CD8-positive, alpha-beta memory T cell (primary cell): ENCODE data around the gene CR1. TPM values are rescaled to one million over a fixed set of nuclear protein-coding genes. Genes with fewer than 3 reads are reported as not detected.

ENCODE experiments used
- CTCF ChIA-PET: fragments of 350-600 bp; sonication (Branson Sonifier 250); formaldehyde crosslinking; loops from one replicate; lab custom pipeline; 2021; ENCODE audit warnings: antibody characterized with exemption; lab: Charles Lee
- POLR2A ChIA-PET: fragments of 350-600 bp; sonication (Branson Sonifier 250); formaldehyde crosslinking; loops from one replicate; lab custom pipeline; 2021; ENCODE audit warnings: antibody characterized with exemption; lab: Charles Lee
- DNase-seq, 5 donors: peaks; one replicate each; pipeline versions ENCODE4 v3.0.0 to v3.0.0-alpha.2; 2020 to 2022; ENCODE audit warnings: mixed read lengths in 1 of 5
- H3K27ac ChIP-seq: one replicate; pipeline ENCODE4 v1.7.0; 2013; ENCODE audit warnings: low read depth, mild to moderate bottlenecking, low read length, moderate library complexity
- H3K27me3 ChIP-seq: 2 replicates; pipeline ENCODE4 v1.7.0; 2013; ENCODE audit warnings: low read length, mild to moderate bottlenecking; ENCODE audit not compliant: insufficient read depth, poor library complexity, severe bottlenecking
- H3K36me3 ChIP-seq: 2 replicates; pipeline ENCODE4 v1.7.0; 2013; ENCODE audit warnings: mild to moderate bottlenecking, low read length, moderate library complexity; ENCODE audit not compliant: insufficient read depth
- H3K4me1 ChIP-seq: 2 replicates; pipeline ENCODE4 v1.7.0; 2013; ENCODE audit warnings: mild to moderate bottlenecking, low read length, moderate library complexity; ENCODE audit not compliant: insufficient read depth
- H3K4me3 ChIP-seq: 2 replicates; pipeline ENCODE4 v1.7.0; 2013; ENCODE audit warnings: mild to moderate bottlenecking, low read length
- H3K9me3 ChIP-seq: 2 replicates; pipeline ENCODE4 v1.7.0; 2013; ENCODE audit warnings: mild to moderate bottlenecking, low read length
- H3K27ac Mint-ChIP-seq, 8 donors: one replicate each; pipeline ENCODE4 v1.8.0; 2020 to 2021; ENCODE audit warnings: mixed read lengths in 8 of 8, mild to moderate bottlenecking in 6 of 8, inconsistent platforms in 3 of 8, moderate library complexity in 3 of 8
- H3K27me3 Mint-ChIP-seq, 2 donors: one replicate each; pipeline ENCODE4 v1.8.0; 2020 to 2021; ENCODE audit warnings: mixed read lengths in 2 of 2, mild to moderate bottlenecking in 1 of 2, moderate library complexity in 1 of 2
- H3K36me3 Mint-ChIP-seq, 3 donors: one replicate each; pipeline ENCODE4 v1.8.0; 2020 to 2021; ENCODE audit warnings: mixed read lengths in 3 of 3, inconsistent platforms in 1 of 3, mild to moderate bottlenecking in 1 of 3
- H3K4me1 Mint-ChIP-seq, 3 donors: one replicate each; pipeline ENCODE4 v1.8.0; 2020 to 2021; ENCODE audit warnings: mixed read lengths in 3 of 3, inconsistent platforms in 1 of 3, mild to moderate bottlenecking in 1 of 3
- H3K4me3 Mint-ChIP-seq, 7 donors: one replicate each; pipeline ENCODE4 v1.8.0; 2020 to 2021; ENCODE audit warnings: mixed read lengths in 7 of 7, mild to moderate bottlenecking in 6 of 7, moderate library complexity in 4 of 7, inconsistent platforms in 2 of 7
- H3K9me3 Mint-ChIP-seq, 5 donors: one replicate each; pipeline ENCODE4 v1.8.0; 2020 to 2022; ENCODE audit warnings: mixed read lengths in 5 of 5, mild to moderate bottlenecking in 3 of 5, moderate library complexity in 2 of 5, inconsistent platforms in 1 of 5
- polyA plus RNA-seq: library from polyadenylated mRNA; unstranded; fragments of 300-500 nt; fragmentation: Illumina TruSeq; gene quantifications from one replicate; pipeline ENCODE4 v1.2.3, GENCODE V29; 2021
- total RNA-seq, 2 experiments: library from RNA; stranded (reverse); gene quantifications; one replicate each; pipeline ENCODE4 v1.2.3, GENCODE V29; 2021

CR1 gene
- 1 to 10 TPM; 3.7 to 4.2 TPM for total RNA-seq
- polyA plus RNA-seq = 2.3 TPM

- POLR2A ChIA-PET = interaction anchor here (0.5 kb wide), 1 partner anchor 413 kb away, joined by 3 read pairs; no protein-coding TSS in a partner anchor
- H3K4me1 ChIP-seq = peaks cover 6% of the 10 kb centered on the region
- peaks cover 11 to 20% (median 14%) of the 10 kb centered on the region in 3 donors for H3K4me1 Mint-ChIP-seq
- peak within 1 kb of the TSS; percentile 71 to 84 (median 75) for H3K4me3 Mint-ChIP-seq
- peak within 1 kb of the TSS; percentile 16 for H3K4me3 ChIP-seq
- H3K9me3 Mint-ChIP-seq = no peaks in the 10 kb centered on the region
- H3K36me3 ChIP-seq = no peaks in the 10 kb centered on the region
- peaks cover 12% of the 10 kb centered on the region for H3K27me3 ChIP-seq
- no peaks in the 10 kb centered on the region for H3K36me3 Mint-ChIP-seq
- peak within 1 kb of the TSS in 4 of 8 donors; percentile 16 to 82 (median 42) for H3K27ac Mint-ChIP-seq
- DNase-seq = peak in 3 of 5 donors; percentile 15 to 49 (median 47)
- H3K27me3 Mint-ChIP-seq = peaks cover 5 to 29% of the 10 kb centered on the region in 2 donors
- H3K27ac ChIP-seq = no peak within 1 kb of the TSS
- CTCF ChIA-PET = interaction anchor here (1.3 to 1.8 kb wide), 2 partner anchors 42 to 91 kb away, joined by 5 to 6 read pairs; partner anchors contain the start of gene CR2
- no peaks in the 10 kb centered on the region for H3K9me3 ChIP-seq
These were observed at the start of gene CR1 for GRCh38 chr1:207495801-207496792. TSS of gene CR1 (plus strand) at chr1:207496157. CDS start at chr1:207496268, 111 bp downstream.

GRCh38 chr1:207453710-207454045, 42.3 kb upstream of the CR1 start:
- H3K36me3 ChIP-seq = no peaks in the 10 kb centered on the region
- ChIA-PET CTCF (interaction anchor here (0.8 to 2.1 kb wide), 5 partner anchors 17 to 48 kb away, joined by 4 to 18 read pairs (median 6); partner anchors contain the start of gene CR1), POLR2A (no interaction called here)
- no peak overlapping the region for H3K27ac ChIP-seq
- Mint-ChIP-seq H3K4me3 (peak overlapping the region; percentile 33 to 66 (median 62)), H3K27ac (peak overlapping the region in 1 of 8 donors; percentile 12), H3K27me3 (peaks cover 16 to 45% of the 10 kb centered on the region in 2 donors), H3K4me1 (peaks cover 5 to 19% (median 12%) of the 10 kb centered on the region in 3 donors), H3K36me3 (no peaks in the 10 kb centered on the region), H3K9me3 (no peaks in the 10 kb centered on the region)
- peaks cover 8% of the 10 kb centered on the region for H3K27me3 ChIP-seq
- H3K4me3 ChIP-seq = peak overlapping the region; percentile 32
- no peak for DNase-seq
- H3K4me1 ChIP-seq = peaks cover 18% of the 10 kb centered on the region
- H3K9me3 ChIP-seq = no peaks in the 10 kb centered on the region

- CTCF ChIA-PET = interaction anchor here (0.8 to 2.1 kb wide), 7 partner anchors 14 to 397 kb away, joined by 3 to 18 read pairs (median 5); partner anchors contain the start of gene CR1
- H3K27ac Mint-ChIP-seq = peak within 1 kb of the TSS in 2 of 8 donors; percentile 2 to 12
These were observed 41.7 kb upstream of the CR1 start, which contains the start of gene CR2 for GRCh38 chr1:207454046-207454964. TSS of gene CR2 (plus strand) at chr1:207454328. CDS start at chr1:207454419, 91 bp downstream.

GRCh38 chr1:207455183-207455754, 40.7 kb upstream of the CR1 start:
- H3K9me3 Mint-ChIP-seq = no peaks in the 10 kb centered on the region
- POLR2A ChIA-PET = no interaction called here
- peaks cover 33% of the 10 kb centered on the region for H3K4me1 ChIP-seq

More at GRCh38 chr1:207454046-207454964, 41.7 kb upstream of the CR1 start, which contains the start of gene CR2:
- H3K36me3 Mint-ChIP-seq = no peaks in the 10 kb centered on the region
- Histone ChIP-seq H3K36me3 (no peaks in the 10 kb centered on the region), H3K4me3 (peak within 1 kb of the TSS; percentile 32), H3K4me1 (peaks cover 23% of the 10 kb centered on the region), H3K9me3 (no peaks in the 10 kb centered on the region), H3K27me3 (peaks cover 8% of the 10 kb centered on the region), H3K27ac (no peak within 1 kb of the TSS)
- peak; percentile 3 to 65 (median 25) for DNase-seq
- peak within 1 kb of the TSS; percentile 36 to 71 (median 64) for H3K4me3 Mint-ChIP-seq
- H3K27me3 Mint-ChIP-seq = peaks cover 14 to 45% of the 10 kb centered on the region in 2 donors
- H3K9me3 Mint-ChIP-seq = no peaks in the 10 kb centered on the region
- peaks cover 5 to 19% (median 12%) of the 10 kb centered on the region in 3 donors for H3K4me1 Mint-ChIP-seq
- POLR2A ChIA-PET = no interaction called here

GRCh38 chr1:207458414-207458813, 37.5 kb upstream of the CR1 start:
- H3K27ac Mint-ChIP-seq = no peak overlapping the region
- Histone ChIP-seq H3K27ac (no peak overlapping the region), H3K27me3 (no peaks in the 10 kb centered on the region), H3K36me3 (no peaks in the 10 kb centered on the region), H3K9me3 (no peaks in the 10 kb centered on the region), H3K4me1 (peaks cover 56% of the 10 kb centered on the region), H3K4me3 (no peak overlapping the region)
- ChIA-PET CTCF (no interaction called here), POLR2A (no interaction called here)
- H3K36me3 Mint-ChIP-seq = no peaks in the 10 kb centered on the region
- peaks cover 10 to 15% of the 10 kb centered on the region in 2 donors for H3K27me3 Mint-ChIP-seq
- H3K4me3 Mint-ChIP-seq = no peak overlapping the region
- H3K9me3 Mint-ChIP-seq = no peaks in the 10 kb centered on the region
- no peak for DNase-seq
- peaks cover 31 to 44% (median 36%) of the 10 kb centered on the region in 3 donors for H3K4me1 Mint-ChIP-seq

More at GRCh38 chr1:207455183-207455754, 40.7 kb upstream of the CR1 start:
- H3K4me1 Mint-ChIP-seq = peaks cover 6 to 21% (median 19%) of the 10 kb centered on the region in 3 donors
- no peaks in the 10 kb centered on the region for H3K9me3 ChIP-seq
- H3K4me3 Mint-ChIP-seq = peak overlapping the region; percentile 7 to 71 (median 60)
- H3K27ac Mint-ChIP-seq = peak overlapping the region in 2 of 8 donors; percentile 2 to 22
- peaks cover 8% of the 10 kb centered on the region for H3K27me3 ChIP-seq
- no peaks in the 10 kb centered on the region for H3K36me3 ChIP-seq
- CTCF ChIA-PET = interaction anchor here (1.4 to 2.1 kb wide), 4 partner anchors 38 to 50 kb away, joined by 5 to 18 read pairs (median 6); partner anchors contain the start of gene CR1
- H3K36me3 Mint-ChIP-seq = no peaks in the 10 kb centered on the region
- no peak for DNase-seq
- H3K4me3 ChIP-seq = no peak overlapping the region
- H3K27ac ChIP-seq = no peak overlapping the region
- H3K27me3 Mint-ChIP-seq = peaks cover 12 to 36% of the 10 kb centered on the region in 2 donors

GRCh38 chr1:207459008-207459407, 36.9 kb upstream of the CR1 start:
- ChIA-PET POLR2A (no interaction called here), CTCF (no interaction called here)
- no peak overlapping the region for H3K27ac ChIP-seq
- H3K9me3 Mint-ChIP-seq = no peaks in the 10 kb centered on the region
- peaks cover 62% of the 10 kb centered on the region for H3K4me1 ChIP-seq
- H3K27me3 Mint-ChIP-seq = peaks cover 10 to 14% of the 10 kb centered on the region in 2 donors
- no peaks in the 10 kb centered on the region for H3K36me3 ChIP-seq
- no peak overlapping the region for H3K4me3 Mint-ChIP-seq
- H3K4me3 ChIP-seq = no peak overlapping the region
- H3K36me3 Mint-ChIP-seq = no peaks in the 10 kb centered on the region
- H3K27me3 ChIP-seq = no peaks in the 10 kb centered on the region
- H3K9me3 ChIP-seq = no peaks in the 10 kb centered on the region
- H3K27ac Mint-ChIP-seq = no peak overlapping the region
- peaks cover 28 to 46% (median 37%) of the 10 kb centered on the region in 3 donors for H3K4me1 Mint-ChIP-seq
- peak in 3 of 5 donors; percentile 47 to 77 (median 61) for DNase-seq

GRCh38 chr1:207461649-207462048, 34.3 kb upstream of the CR1 start:
- Mint-ChIP-seq H3K4me3 (peak overlapping the region in 1 of 7 donors; percentile 16), H3K27me3 (peaks cover 8 to 17% of the 10 kb centered on the region in 2 donors), H3K9me3 (no peaks in the 10 kb centered on the region), H3K4me1 (peaks cover 20 to 42% (median 40%) of the 10 kb centered on the region in 3 donors), H3K27ac (peak overlapping the region in 1 of 8 donors; percentile 9), H3K36me3 (peaks cover 0 to 2% (median 0%) of the 10 kb centered on the region in 3 donors)
- Histone ChIP-seq H3K27me3 (no peaks in the 10 kb centered on the region), H3K4me3 (no peak overlapping the region), H3K4me1 (peaks cover 61% of the 10 kb centered on the region), H3K36me3 (no peaks in the 10 kb centered on the region), H3K9me3 (no peaks in the 10 kb centered on the region), H3K27ac (no peak overlapping the region)
- ChIA-PET POLR2A (no interaction called here), CTCF (no interaction called here)
- no peak for DNase-seq
